Fibroblast of skin of back (primary cell): ENCODE measurements around the gene CSNK1A1.
"Not testable (repeated sequence)": the region's sequence is repeated elsewhere in the genome, so short reads cannot be mapped to it uniquely, and the experiment has no call there.

Source experiments
- DNase-seq: peaks from one replicate; pipeline ENCODE4 v3.0.0-alpha.2; 2013

CSNK1A1 gene

DNA sequence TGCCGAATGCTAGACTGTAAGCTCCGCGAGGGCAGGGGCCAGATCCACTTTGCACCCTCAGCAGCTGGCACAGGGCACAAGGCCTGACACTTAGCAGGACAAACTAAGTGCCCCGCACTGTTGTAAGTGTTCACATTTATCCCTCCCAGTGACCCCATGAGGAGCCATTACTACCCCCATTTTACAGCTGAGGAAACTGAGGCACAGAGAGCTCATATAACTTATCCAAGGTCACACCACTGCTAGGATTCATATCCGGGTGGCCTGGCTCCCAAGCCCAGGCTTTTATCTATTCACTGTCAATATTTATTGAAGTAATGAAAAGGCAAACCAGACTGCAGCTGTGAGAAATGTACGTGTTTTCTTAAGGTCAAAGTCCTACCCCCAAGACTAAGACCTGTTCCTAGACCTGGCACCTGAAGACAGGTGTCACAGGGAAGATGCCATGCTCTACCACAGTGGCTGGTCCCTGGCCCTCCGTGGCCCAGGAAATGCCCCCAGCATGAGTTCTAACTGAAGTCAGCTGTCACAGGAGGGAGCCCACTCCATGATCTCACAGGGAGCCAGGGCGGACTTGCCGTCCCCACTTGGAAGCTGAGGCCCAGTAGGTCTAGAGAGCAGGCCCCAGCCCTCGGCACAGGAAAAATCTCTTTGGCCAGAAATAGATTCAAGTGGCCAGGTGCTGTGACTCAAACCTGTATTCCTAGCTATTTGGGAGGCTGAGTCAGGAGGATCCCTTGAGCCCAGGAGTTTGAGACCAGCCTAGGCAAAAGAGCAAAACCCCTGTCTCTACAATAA is 97.4 kb downstream of the CSNK1A1 start:
- no peak for DNase-seq

- peak; percentile 99 for DNase-seq
These were observed 98.3 kb downstream of the CSNK1A1 start for GRCh38 chr5:149452665-149453617.

DNA sequence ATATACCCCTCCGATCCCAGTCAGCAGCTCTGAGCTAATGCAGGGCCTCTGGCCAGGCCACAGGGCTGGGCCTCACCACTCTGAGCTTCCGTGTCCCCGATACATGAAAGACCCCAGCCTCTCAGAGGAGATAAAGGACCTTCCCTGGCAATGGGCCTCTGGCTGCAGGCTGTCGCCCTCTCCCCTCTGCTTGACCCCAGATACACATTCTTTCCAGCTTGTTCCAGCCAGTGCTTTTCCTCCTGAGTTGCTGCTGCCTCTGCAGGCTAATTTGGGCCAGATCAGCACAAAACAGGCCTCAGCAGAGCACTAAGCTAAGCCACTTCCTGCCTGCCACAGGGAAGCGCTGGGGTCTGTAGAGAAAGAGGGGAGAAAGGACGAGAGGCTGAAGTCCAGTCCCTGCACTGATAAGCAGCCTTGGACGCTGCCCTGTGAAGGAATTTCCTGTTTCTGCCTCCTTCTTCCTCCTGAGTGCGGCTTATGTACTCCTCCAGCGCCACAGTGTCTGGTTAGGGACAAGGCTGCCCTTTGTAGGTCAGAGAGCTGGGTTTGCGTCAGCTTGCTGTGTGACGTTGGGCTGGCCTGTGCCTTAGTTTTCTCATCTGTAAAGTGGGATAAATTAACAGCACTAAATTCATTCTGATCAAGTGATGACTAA is 99.1 kb downstream of the CSNK1A1 start:
- DNase-seq: peak; percentile 64

GRCh38 chr5:149450199-149450598 is 101.0 kb downstream of the CSNK1A1 start:
- peak; percentile 72 for DNase-seq

GRCh38 chr5:149448831-149449714 is 102.2 kb downstream of the CSNK1A1 start:
- peak; percentile 33 for DNase-seq

DNA sequence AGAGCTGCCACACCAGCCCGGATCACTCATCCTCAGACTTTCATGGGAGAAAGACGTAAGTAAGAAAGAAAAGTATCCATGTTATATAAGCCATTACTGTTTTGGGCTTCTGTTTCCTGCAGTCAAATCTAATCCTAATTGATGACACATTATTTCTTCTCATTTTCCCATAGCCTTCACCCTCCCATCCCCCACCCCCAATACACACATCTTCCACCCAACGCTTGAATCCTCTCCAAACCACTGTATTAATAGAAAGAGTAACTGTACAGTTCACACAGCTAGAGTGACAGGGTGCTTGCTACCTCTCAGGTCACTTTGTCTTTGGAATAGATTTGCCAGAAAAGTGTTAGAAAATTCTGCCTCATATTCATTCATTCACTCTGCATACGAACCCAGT is 102.8 kb downstream of the CSNK1A1 start:
- DNase-seq: peak; percentile 54

- no peak for DNase-seq
These were observed 103.6 kb downstream of the CSNK1A1 start for GRCh38 chr5:149447373-149448367.

DNA sequence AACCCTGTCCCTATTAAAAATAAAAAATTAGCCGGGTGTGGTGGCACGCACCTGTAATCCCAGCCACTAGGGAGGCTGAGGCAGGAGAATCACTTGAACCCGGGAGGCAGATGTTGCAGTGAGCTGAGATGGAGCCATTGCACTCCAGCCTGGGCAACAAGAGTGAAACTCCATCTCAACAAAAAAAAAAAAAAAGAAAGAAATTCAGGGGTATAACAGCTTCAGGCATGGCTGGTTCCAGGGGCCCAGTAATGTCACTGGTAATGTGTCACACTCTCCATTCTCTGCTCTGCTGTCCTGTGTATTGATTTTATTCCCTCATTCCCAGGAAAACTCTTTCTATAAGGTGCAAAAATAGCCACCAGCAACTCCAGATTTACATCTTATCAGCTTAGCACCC is 104.4 kb downstream of the CSNK1A1 start:
- not testable (repeated sequence) for DNase-seq

DNA sequence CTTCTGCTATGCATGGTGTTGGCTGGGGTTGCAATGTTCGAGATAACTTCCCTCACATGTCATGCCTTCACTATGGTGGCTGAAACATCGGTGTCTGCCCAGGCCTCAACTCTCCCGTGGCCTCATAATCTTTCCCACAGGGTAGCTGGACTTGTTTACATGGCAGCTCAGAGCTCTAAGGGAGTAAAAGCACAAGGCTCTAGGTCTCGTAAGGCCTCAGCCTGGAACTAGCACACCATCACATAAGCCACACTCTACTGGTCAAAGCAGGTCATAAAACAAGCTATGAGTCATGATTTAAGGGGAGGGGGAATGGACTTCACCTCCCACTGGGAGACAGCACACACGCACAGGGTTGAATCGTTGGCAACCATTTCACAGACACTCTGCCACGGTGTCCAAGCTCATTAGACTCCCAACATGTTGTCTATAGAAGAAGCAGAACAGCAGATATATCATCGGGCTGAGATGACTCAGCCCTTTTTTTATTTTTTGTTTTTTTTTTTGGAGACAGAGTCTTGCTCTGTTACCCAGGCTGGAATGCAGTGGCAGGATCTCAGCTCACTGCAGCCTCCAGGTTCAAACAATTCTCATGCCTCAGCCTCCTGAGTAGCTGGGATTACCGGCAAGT is 105.4 kb downstream of the CSNK1A1 start:
- peak; percentile 99 for DNase-seq

DNA sequence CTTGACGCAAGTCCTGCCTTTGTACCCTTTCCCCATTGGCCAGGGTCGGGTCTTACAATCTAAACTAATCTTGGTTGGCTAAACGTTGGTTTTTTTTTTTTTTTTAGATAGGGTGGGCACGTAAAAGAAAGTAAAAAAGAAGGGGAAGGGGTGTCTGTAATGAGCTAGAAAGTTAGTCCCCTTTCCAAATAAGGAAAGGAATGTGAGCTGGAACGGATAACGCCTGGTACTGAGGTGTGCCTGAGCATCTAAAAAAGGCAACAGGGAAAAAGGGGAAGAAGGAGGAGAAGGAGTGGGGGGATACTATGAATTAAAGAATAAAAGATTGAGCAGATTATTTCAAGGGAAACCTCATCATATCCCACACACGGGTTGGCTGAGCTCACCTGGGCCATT is 105.9 kb downstream of the CSNK1A1 start:
- DNase-seq: no peak

DNA sequence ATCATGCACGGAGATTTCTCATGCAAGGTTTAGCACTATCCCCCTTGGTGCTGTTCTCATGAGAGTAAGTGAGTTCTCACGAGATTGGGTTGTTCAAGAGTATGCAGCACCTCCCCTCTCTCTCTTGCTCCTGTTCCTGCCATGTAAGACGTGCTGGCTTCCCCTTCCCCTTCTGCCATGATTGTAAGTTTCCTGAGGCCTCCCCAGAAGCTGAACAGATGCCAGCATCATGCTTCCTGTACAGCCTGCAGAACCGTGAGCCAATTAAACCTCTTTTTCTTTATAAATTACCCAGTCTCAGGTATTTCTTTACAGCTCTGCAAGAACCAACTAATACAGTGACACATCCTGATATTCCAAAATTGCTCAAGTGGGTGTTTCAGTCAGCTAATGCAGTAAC is 106.8 kb downstream of the CSNK1A1 start:
- not testable (repeated sequence) for DNase-seq

DNA sequence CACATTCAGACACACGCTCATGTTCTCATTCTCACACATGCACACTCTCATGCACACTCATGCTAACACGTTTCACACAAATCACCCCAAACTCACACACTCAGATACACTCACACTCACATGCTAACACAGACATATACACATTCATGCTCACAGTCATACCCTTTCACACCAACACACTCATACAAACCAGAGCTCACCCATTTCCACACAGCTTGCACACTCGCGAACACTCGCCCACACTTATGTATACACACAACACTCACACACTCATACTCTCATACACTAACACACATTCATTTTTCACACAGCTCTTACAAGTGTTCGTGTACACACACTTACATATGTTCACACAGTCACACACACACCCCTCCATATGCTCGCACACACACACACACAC is 108.0 kb downstream of the CSNK1A1 start:
- no peak for DNase-seq

GRCh38 chr5:149442563-149443182 is 108.6 kb downstream of the CSNK1A1 start:
- peak; percentile 67 for DNase-seq
